ENCODE results near the gene MACROD2.
"Not testable (repeated sequence)": the region's sequence is repeated elsewhere in the genome, so short reads cannot be mapped to it uniquely, and the experiment has no call there.

Gene MACROD2

GRCh38 chr20:13990465-13990864, 4.9 kb upstream of the MACROD2 start, which contains the start of gene SEL1L2:
TSS of gene SEL1L2 (minus strand) at chr20:13990614. CDS start at chr20:13990534, 80 bp downstream.
- POLR2A ChIA-PET (ENCODE audit: low non-redundant PET): no interaction called here
- DNase-seq (ENCODE audit: low spot score): no peak
- CTCF ChIA-PET: interaction anchor here (0.6 kb wide), 1 partner anchor 108 kb away, joined by 3 read pairs; no protein-coding TSS in a partner anchor

DNA sequence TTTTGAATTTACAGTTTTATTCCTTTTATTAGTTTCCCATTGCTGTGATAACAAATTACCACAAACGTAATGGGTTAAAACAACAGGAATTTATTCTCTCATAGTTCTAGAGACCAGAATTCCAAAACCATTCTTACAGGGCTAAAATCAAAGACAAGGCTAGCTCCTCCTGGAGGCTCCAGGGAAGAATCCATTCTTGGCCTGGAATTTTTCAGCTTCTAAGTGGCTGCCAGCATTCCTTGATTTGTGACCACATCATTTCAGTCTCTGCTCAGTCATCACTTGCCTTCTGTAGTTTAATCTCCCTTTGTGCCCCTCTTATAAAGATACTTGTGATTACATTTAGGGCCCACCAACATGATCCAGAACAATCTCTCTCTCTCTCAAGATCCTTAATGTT, 4.0 kb upstream of the MACROD2 start:
- H3K27ac ChIP-seq: no peak overlapping the region
- TF ChIP-seq, protein P1, sequence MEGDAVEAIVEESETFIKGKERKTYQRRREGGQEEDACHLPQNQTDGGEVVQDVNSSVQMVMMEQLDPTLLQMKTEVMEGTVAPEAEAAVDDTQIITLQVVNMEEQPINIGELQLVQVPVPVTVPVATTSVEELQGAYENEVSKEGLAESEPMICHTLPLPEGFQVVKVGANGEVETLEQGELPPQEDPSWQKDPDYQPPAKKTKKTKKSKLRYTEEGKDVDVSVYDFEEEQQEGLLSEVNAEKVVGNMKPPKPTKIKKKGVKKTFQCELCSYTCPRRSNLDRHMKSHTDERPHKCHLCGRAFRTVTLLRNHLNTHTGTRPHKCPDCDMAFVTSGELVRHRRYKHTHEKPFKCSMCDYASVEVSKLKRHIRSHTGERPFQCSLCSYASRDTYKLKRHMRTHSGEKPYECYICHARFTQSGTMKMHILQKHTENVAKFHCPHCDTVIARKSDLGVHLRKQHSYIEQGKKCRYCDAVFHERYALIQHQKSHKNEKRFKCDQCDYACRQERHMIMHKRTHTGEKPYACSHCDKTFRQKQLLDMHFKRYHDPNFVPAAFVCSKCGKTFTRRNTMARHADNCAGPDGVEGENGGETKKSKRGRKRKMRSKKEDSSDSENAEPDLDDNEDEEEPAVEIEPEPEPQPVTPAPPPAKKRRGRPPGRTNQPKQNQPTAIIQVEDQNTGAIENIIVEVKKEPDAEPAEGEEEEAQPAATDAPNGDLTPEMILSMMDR (conservative IDR thresholded peaks at IDR 0.05; ENCODE audit: low read depth): no peak
- DNase-seq (ENCODE audit: low spot score): no peak
- ChIA-PET CTCF (interaction anchor here (0.6 kb wide), 1 partner anchor 109 kb away, joined by 3 read pairs; no protein-coding TSS in a partner anchor), POLR2A (ENCODE audit: low non-redundant PET) (no interaction called here)

More at GRCh38 chr20:13990465-13990864, 4.9 kb upstream of the MACROD2 start, which contains the start of gene SEL1L2:
- TF ChIP-seq, protein P1 (conservative IDR thresholded peaks at IDR 0.05; ENCODE audit: low read depth): no peak
- no peak within 1 kb of the TSS for H3K27ac ChIP-seq

- CTCF ChIA-PET; DNase-seq (ENCODE audit: low spot score); H3K27ac ChIP-seq; POLR2A ChIA-PET (ENCODE audit: low non-redundant PET): not testable (repeated sequence)
Observed at GRCh38 chr20:13991955-13992354, 3.4 kb upstream of the MACROD2 start.

GRCh38 chr20:13995841-13996240, 525 bp downstream of the MACROD2 start:
- ChIA-PET CTCF (no interaction called here), POLR2A (ENCODE audit: low non-redundant PET) (no interaction called here)

GRCh38 chr20:13996265-13996664, 949 bp downstream of the MACROD2 start:
- CTCF ChIA-PET: no interaction called here
- TF ChIP-seq, protein P1 (conservative IDR thresholded peaks at IDR 0.05; ENCODE audit: low read depth): no peak
- POLR2A ChIA-PET (ENCODE audit: low non-redundant PET): no interaction called here

More at GRCh38 chr20:13995841-13996240, 525 bp downstream of the MACROD2 start:
- TF ChIP-seq, protein P1 (conservative IDR thresholded peaks at IDR 0.05; ENCODE audit: low read depth): no peak
- H3K27ac ChIP-seq: peak overlapping the region; percentile 60
- DNase-seq (ENCODE audit: low spot score): peak; percentile 36

DNA sequence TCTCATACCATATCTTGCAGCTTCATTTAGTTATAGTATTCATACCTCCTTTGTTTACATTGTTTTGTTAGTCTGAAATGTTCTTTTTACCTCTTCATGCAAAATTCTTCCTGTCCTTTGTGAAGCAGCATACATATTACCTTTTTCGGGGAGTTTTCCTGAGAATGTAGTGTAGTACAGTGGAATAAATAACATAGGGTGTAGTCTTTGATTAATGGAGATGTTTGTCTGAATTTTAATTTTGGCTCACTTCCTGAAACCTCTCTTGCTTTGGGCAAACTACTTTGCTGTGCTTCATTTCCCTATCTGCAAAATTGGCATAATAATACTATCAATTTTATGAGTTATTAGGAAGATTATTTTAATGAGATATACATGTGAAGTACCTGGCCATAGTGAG, 5.6 kb downstream of the MACROD2 start:
- POLR2A ChIA-PET (ENCODE audit: low non-redundant PET): no interaction called here
- CTCF ChIA-PET: interaction anchor here (0.5 kb wide), 1 partner anchor 542 kb away, joined by 3 read pairs; no protein-coding TSS in a partner anchor
- no peak for DNase-seq (ENCODE audit: low spot score)
- TF ChIP-seq, protein P1 (conservative IDR thresholded peaks at IDR 0.05; ENCODE audit: low read depth): no peak
- H3K27ac ChIP-seq: no peak overlapping the region

More at GRCh38 chr20:13996265-13996664, 949 bp downstream of the MACROD2 start:
- no peak for DNase-seq (ENCODE audit: low spot score)
- H3K27ac ChIP-seq: no peak overlapping the region

GRCh38 chr20:14005996-14006395, 10.7 kb downstream of the MACROD2 start:
- ChIA-PET POLR2A (ENCODE audit: low non-redundant PET) (no interaction called here), CTCF (no interaction called here)
- no peak overlapping the region for H3K27ac ChIP-seq
- no peak for DNase-seq (ENCODE audit: low spot score)
- TF ChIP-seq, protein P1 (conservative IDR thresholded peaks at IDR 0.05; ENCODE audit: low read depth): no peak
